ENCODE measurements around the gene SPIN1.
"Not testable (repeated sequence)": the region's sequence is repeated elsewhere in the genome, so short reads cannot be mapped to it uniquely, and the experiment has no call there.

Gene SPIN1

DNA sequence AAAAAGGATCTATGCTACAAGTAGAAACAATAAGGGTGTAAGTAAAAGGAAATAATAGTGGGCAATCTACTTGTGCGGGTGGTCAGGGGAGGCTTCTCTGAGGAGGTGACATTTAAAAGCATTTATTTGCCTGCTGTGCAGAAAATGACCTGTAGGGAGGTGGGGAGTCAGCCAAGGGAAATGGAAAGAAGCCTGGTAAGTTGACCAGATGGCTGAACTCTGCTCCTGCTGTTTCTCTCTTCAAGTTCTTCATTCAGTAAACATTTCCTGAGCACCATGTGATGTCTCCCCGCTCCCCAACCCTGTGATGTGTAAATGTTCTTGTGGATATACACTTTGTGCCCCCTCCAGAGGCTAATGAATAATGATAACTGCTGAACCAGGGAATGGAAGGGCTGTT is 9.9 kb upstream of the SPIN1 start:
- no peak for DNase-seq (ENCODE audit: extremely low read depth, low read depth)
- TF ChIP-seq, protein P1, sequence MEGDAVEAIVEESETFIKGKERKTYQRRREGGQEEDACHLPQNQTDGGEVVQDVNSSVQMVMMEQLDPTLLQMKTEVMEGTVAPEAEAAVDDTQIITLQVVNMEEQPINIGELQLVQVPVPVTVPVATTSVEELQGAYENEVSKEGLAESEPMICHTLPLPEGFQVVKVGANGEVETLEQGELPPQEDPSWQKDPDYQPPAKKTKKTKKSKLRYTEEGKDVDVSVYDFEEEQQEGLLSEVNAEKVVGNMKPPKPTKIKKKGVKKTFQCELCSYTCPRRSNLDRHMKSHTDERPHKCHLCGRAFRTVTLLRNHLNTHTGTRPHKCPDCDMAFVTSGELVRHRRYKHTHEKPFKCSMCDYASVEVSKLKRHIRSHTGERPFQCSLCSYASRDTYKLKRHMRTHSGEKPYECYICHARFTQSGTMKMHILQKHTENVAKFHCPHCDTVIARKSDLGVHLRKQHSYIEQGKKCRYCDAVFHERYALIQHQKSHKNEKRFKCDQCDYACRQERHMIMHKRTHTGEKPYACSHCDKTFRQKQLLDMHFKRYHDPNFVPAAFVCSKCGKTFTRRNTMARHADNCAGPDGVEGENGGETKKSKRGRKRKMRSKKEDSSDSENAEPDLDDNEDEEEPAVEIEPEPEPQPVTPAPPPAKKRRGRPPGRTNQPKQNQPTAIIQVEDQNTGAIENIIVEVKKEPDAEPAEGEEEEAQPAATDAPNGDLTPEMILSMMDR (IDR thresholded peaks at IDR 0.05; ENCODE audit: low read depth, low read length, missing control alignments), result peak; percentile 14
- no peak overlapping the region for H3K4me3 ChIP-seq (replicated peaks; ENCODE audit: low read depth, low read length)

DNA sequence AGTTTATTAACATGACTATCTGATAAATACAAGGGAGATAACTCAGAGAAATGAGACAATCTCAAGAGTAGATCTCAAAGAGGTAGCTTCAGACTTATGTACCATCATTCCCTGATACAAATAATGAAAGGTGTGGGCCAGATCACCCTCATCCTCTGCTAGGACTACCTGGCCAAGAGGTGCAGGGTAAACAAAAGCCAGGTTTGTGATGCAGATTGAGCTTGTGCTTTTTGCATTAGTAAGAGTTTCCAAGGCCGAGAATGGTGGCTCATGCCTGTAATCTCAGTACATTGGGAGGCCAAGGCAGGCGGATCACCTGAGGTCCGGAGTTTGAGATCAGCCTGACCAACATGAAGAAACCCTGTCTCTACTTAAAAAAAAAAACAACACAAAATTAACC is 8.9 kb upstream of the SPIN1 start:
- DNase-seq (ENCODE audit: extremely low read depth, low read depth), result no peak
- no peak overlapping the region for H3K4me3 ChIP-seq (replicated peaks; ENCODE audit: low read depth, low read length)
- TF ChIP-seq, protein P1 (IDR thresholded peaks at IDR 0.05; ENCODE audit: low read depth, low read length, missing control alignments), result no peak

DNA sequence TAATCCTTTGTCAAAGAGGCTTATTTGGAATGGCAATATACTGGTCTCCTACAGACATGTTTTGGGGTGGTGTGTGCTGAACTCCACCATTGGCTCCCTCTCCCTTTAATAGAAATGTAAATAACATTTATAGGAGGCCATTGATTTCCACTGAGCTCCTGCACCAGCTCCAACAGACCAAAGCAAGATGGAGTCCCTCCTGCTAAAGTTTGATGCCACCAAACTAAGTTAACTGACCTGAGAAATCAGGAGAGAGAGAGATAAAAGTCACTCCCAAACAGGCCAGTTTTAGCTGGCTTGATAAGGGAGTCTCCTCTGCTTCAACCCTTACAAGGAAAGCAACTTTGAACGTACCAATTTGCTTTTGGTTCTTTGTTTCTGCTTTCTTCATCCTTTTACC is 8.1 kb upstream of the SPIN1 start:
- TF ChIP-seq, protein P1 (IDR thresholded peaks at IDR 0.05; ENCODE audit: low read depth, low read length, missing control alignments), result no peak
- no peak overlapping the region for H3K4me3 ChIP-seq (replicated peaks; ENCODE audit: low read depth, low read length)
- no peak for DNase-seq (ENCODE audit: extremely low read depth, low read depth)

DNA sequence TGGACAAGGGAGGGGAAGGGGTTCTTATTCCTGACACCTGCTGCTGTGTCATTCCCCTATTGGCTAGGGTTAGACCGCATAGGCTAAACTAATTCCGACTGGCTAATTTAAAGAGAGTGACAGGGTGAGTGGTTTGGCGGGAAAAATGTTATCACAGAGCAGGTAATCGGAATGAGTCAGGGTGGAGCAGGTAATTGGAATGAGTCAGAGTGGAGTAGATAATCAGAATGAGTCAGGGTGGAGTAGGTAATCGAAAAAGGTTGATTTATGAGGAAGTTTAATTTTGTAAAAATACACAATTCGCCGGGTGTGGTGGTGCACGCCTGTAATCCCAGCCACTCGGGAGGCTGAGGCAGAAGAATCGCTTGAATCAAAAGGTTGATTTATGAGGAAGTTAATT is 6.9 kb upstream of the SPIN1 start:
- not testable (repeated sequence) for DNase-seq (ENCODE audit: extremely low read depth, low read depth); H3K4me3 ChIP-seq (replicated peaks; ENCODE audit: low read depth, low read length)

- TF ChIP-seq, protein P1 (IDR thresholded peaks at IDR 0.05; ENCODE audit: low read depth, low read length, missing control alignments), result no peak
- no peak overlapping the region for H3K4me3 ChIP-seq (replicated peaks; ENCODE audit: low read depth, low read length)
- no peak for DNase-seq (ENCODE audit: extremely low read depth, low read depth)
Measured at GRCh38 chr9:88383176-88383575, 5.1 kb upstream of the SPIN1 start.

- DNase-seq (ENCODE audit: extremely low read depth, low read depth); H3K4me3 ChIP-seq (replicated peaks; ENCODE audit: low read depth, low read length): not testable (repeated sequence)
Measured at GRCh38 chr9:88386137-88386536, 2.1 kb upstream of the SPIN1 start.

GRCh38 chr9:88387036-88387551 is 1.1 kb upstream of the SPIN1 start:
- H3K4me3 ChIP-seq (replicated peaks; ENCODE audit: low read depth, low read length), result peak overlapping the region; percentile 74
- DNase-seq (ENCODE audit: extremely low read depth, low read depth), result no peak
- TF ChIP-seq, protein P1 (IDR thresholded peaks at IDR 0.05; ENCODE audit: low read depth, low read length, missing control alignments), result no peak

DNA sequence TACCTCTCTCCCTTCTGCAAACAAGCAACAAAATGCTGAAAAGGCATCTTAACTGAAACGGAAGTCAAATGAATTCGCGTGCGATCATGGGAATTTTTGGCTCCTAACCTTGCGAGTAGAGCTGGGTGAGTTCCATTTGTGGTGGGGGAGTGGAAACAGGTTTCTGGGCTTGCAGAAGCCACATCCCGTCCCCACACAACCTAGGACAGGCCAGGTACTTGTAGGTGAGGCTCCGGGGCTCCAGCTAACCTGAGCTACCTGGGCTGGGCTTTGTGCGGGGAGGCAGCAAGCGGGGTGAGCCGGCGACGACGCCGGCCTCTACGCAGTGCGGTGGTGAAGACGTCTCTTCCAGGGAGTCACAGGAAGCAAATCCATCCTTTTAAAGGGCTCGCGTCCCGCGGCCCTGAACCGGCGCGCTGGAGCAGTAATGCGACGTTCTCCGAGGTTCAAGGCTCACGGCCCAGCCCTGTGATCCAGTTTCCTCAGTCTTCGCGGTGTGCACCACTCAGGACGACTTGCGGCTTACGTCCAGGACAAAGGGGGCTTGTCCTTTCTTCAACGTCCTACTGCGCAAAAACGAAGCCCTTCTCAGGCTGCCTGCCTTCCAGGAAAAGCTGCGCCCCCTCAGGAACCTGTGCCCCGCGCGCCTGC is 567 bp upstream of the SPIN1 start:
- DNase-seq (ENCODE audit: extremely low read depth, low read depth), result peak; percentile 9
- TF ChIP-seq, protein P1 (IDR thresholded peaks at IDR 0.05; ENCODE audit: low read depth, low read length, missing control alignments), result no peak
- H3K4me3 ChIP-seq (replicated peaks; ENCODE audit: low read depth, low read length), result peak overlapping the region; percentile 74
